Activated T-cell treated with anti-CD3 and anti-CD28 coated beads for 48 hours (primary cell): ENCODE results near the gene NLN.
"Not testable (repeated sequence)": the region's sequence is repeated elsewhere in the genome, so short reads cannot be mapped to it uniquely, and the experiment has no call there.

Experiments
- DNase-seq: peaks from one replicate; pipeline ENCODE4 v3.0.0-alpha.2; 2020; ENCODE audit warnings: low read depth

NLN gene

DNA sequence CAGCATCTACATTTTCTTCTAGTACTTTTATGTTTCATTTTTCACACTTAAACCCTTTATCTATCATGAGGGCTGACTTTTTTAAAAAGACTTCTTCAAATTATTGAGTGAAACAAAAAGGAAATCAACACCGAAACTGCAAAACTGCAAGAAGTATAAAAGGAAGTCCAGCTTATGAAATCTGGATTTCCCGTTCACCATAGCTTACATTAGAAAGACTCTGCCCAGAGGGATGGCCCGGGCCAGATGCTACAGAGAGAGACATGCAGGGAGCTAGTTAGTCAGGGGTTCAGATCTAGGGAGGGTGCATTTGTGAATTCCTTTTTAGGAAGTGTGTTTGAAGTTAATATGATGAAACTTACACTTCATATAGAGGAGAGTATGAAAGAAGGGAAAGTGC, 10.0 kb downstream of the NLN start:
- DNase-seq: not testable (repeated sequence)

DNA sequence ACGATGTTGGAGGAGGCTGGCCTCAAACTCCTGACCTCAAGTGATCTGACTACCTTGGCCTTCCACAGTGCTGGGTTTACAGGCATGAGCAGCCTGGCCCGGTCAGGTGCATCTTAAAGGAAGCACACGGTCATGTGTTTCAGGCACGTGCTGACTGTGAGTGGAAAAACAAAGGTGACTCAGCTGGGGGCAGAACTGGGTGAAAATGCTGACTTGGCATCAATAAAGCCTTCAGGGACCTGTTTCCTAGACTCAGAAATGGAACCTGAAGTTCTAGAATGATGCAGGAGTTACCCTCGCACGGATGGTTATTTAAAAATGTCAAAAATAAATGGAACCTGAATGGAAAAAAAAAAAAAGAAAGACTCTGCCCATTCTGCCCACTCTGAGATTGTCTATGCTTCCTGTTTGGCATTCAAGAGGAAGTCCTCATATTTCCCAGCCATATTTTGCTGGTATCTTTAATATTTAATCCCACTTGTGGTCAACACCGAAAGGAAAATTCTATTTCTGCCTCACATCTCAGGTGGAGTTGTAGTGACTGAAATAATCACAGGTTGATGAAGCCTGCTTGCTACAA, 12.3 kb downstream of the NLN start:
- DNase-seq: not testable (repeated sequence)

- no peak for DNase-seq
Observed at GRCh38 chr5:65734921-65735320, 12.9 kb downstream of the NLN start.

DNA sequence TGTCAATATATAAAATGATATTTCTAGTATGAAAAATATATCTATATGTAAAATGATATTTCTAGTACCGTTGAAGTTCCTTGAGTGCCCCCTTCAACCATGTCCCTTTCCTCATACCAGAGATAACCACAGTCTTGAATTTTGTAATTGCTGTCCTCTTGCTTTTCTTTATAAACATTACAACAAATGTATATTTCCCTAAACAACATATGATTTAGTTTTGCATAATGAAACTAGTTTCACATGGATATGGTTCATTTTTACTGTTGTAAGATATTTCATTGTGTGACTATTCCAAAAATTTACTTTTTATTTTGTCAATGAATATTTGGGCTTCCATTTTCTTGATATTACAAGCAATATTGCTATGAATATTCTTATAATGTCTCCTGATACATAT, 14.0 kb downstream of the NLN start:
- DNase-seq: no peak

DNA sequence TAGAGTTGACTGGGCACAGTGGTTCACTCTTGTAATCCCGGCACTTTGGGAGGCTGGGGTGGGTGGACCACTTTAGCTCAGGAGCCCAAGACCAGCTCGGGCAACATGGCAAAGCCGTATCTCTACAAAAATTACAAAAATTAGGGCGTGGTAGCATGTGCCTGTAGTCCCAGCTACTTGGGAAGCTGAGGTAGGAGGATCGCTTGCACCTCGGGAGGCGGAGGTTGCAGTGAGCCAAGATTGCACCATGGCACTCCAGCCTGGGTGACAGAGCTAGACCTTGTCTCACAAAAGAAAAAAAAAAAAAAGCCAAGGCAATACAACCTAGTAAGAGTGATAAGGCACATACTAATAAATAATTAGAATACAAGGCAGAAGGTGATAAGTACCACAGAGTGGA, 15.8 kb downstream of the NLN start:
- DNase-seq: no peak

- DNase-seq: no peak
Observed at GRCh38 chr5:65738305-65738704, 16.3 kb downstream of the NLN start.

GRCh38 chr5:65739162-65739561, 17.2 kb downstream of the NLN start:
- no peak for DNase-seq

DNA sequence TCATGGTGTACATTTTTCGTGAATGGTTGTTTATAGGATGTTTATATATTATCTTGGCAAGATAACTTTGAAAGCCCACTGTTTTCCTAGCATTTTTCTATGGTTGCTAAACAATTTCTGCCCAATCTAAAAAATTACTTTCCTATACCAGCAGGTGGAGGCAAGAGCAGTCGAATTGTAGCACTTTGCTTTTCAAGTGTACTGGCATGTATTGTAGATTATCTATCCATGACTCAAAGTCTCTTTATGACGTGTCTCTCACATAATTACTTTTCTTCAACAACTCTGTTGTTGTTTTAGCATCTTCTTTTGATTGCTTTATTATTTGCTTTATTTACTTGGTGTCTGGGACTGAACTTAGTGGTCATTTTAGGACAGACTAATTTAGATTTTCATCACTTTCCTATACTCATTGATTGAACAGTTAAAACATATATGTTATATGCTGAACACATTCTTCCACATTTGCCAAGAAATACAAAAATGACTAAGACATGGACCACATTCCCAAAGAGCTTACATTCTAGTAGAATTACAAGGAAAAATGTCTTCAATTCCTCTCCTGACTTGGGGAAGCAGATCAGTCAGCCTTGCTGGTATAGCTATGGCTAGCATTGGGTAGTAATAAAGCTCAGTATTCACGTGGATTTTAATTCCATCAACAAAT, 20.7 kb downstream of the NLN start:
- DNase-seq: no peak

DNA sequence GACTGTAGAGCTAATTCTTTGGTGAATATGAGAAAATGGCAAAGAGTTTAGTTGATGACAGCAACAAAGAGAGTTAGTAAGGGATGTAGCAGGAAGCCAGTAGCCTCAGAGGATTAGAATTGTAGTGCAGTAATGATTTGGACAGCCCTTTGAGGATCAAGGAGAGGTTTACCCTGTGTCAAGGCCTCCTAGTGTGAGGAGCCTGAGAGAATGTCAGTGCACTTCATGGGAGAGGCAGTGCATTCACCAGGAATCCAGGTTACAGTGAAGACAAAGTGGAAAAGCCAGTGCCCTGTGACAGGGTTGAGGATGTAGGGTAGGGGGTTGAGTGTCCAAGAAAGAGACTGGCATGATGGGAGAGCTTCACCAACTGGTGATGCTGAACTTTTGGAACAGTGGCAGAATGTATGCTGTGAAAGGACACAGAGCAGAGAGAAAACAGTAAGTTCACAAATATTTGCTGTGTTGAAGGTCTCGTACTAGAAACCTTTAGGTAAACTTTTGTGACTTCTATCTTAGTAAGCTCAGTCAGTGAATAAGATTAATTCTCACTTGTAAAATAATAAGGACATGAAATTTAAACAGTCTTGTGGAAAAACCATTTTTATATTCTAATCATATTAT, 27.3 kb downstream of the NLN start:
- no peak for DNase-seq

DNA sequence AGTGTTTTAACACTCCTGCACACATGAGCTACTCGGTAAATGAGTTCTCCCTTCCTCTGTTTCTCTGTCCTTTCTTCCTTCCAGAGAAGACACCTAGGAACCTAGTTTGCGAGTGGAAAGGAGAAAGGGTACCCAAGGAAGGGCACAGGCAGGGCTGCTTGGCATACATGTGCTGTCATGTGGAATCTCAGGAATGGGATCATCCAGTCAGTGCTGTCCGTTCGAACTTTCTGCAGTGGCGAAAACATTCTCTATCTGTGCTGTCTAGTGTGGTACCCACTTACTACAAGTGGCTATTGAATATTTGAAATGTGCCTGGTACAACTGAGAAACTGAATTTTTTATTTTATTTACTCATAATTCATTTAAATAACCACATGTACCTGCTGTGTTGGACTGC, 28.0 kb downstream of the NLN start:
- DNase-seq: no peak

GRCh38 chr5:65750938-65751337, 28.9 kb downstream of the NLN start:
- no peak for DNase-seq

GRCh38 chr5:65753189-65753588, 31.2 kb downstream of the NLN start:
- DNase-seq: no peak

GRCh38 chr5:65758546-65759144, 36.6 kb downstream of the NLN start:
- no peak for DNase-seq

DNA sequence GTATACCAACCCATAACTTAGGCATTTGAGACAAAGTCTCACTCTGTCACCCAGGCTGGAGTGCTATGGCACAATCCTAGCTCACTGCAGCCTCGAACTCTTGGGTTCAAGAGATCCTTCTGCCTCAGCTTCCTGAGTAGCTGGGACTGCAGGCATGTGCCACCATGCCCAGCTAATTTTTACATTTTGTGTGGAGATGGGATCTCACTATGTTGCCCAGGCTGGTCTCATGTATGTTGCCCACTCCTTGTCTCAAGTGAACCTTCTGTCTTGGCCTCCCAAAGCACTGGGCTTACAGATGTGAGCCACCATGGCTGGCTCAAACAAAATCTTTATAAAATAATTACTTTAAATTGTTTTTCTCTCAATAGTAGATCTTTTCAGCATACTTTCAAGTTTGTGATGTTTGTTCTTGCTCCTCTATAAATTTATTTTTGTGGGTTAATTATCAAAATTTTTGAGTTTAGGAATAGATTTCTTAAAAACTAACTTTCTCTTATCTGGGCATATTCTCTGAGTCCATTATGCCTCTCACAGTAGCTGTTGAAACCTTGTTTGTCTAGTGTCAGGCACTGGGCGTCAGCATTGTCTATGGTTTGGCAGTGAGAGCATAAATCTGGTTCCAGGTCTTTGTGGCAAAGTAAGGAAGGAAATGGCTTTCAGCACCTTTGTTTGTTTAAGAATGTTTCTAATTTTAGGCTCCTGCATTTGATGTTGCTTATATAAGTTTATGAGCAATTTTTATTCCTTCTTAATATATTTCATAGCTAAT, 38.7 kb downstream of the NLN start:
- no peak for DNase-seq

DNA sequence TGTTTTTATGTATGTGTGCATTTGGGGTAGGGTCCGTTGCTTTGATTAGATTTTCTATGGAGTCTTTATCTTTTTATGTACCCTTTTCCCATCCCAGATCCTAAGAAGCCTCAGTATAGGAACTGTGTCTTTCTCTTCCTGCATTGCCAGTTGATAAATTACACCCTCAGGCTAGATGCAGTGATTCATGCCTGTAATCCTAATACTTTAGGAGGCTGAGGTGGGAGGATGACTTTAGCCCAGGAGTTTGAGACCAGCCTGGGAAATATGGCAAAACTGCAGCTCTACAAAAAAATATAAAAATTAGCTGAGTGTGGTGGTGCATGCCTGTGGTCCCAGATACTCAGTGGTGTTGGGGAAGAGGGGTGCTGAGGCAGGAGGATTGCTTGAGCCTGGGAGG, 40.2 kb downstream of the NLN start:
- DNase-seq: no peak

- DNase-seq: no peak
Observed at GRCh38 chr5:65765582-65765981, 43.6 kb downstream of the NLN start.

DNA sequence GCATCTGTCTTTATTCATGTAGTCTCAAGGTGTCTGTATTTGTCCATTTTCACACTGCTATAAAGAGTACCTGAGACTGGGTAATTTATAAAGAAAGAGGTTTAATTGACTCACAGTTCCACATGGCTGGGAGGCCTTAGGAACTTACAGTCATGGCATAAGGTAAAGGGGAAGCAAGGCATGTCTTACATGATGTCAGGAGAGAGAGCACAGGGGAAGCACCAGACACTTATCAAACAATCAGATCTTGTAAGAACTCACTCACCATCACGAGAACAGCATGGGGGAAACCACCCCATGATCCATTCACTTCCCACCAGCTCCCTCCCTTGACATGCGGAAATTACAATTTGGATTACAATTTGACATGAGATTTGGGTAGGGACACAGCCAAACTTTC, 44.2 kb downstream of the NLN start:
- no peak for DNase-seq

DNA sequence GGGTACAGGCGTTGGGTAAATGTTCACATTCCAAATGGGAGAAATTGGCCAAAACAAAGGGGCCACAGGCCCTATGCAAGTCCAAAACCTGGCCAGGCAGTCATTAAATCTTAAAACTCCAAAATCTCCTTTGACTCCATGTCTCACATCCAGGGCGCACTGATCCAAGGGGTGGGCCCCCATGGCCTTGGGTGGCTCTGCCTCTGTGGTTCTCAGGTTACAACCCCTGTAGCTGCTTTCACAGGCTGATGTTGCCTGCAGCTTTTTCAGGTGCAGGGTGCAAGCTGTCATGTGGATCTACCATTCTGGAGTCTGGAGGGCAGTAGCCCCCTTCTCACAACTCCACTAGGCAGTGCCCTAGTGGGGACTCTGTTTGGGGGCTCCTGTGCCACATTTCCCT, 44.8 kb downstream of the NLN start:
- DNase-seq: no peak

DNA sequence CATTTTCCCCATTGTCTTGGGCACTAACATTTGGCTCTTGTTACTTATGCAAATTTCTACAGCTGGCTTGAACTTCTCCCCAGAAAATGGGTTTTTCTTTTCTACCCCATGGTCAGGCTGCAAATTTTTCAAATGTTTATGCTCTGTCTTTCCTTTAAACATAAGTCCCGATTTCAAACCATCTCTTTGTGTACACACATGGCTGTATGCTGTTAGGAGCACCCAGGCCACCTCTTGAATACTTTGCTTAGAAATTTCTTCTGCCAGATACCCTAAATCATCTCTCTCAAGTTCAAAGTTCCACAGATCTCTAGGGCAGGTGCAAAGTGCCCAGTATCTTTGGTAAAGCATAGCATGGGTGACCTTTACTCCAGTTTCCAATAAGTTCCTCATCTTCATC, 45.6 kb downstream of the NLN start:
- no peak for DNase-seq

DNA sequence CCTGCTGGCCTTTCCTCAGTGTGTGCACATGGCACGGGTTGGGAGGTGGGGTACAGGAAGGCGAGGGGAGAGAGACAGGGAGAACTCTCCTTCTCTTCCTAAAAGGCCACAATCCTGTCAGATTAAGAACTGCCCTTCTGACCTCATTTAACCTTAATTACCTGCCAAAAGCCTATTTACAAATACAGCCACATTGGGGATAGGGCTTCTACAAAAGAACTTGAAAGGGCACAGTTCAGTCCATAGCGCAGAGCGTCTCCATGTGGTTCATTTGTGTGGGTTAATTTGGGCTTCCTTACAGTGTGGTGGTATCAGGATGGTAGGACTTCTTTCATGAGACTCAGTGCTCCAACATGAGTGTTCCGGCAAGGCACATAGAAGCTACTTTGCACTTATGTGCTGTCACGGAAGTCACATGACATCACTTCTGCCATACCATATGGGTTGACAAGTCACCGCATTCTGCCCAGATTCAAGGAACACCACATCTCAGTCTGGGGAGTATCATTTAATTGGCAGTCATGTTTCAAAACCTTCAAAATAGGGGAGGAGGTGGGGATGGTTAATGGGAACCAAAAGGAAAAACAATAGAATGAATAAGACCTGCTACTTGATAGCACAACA, 46.8 kb downstream of the NLN start:
- no peak for DNase-seq

DNA sequence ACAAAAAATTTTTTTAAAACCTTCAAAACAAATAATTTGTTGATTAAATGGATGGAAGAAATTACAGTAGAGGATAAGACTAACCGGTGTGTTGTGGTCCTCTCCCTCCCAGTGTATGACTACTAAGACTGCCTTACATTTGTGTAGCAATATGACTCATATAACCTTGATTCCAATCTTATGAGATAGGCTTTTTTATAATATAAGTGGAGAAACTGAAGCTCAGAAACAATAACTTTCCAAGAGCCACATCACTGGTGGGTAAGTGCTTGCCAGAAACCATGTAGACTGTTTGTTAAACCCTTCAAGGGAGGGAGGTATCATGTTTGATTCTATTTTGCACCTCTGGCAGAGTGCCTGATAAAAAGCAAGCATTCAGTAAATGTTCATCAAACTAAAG, 47.5 kb downstream of the NLN start:
- no peak for DNase-seq

GRCh38 chr5:65771266-65771665, 49.3 kb downstream of the NLN start:
- DNase-seq: no peak
